Panc1 (cell line): Measurements from ENCODE around the gene RHOG. TPM values are rescaled to one million over a fixed set of nuclear protein-coding genes. Genes with fewer than 3 reads are reported as not detected.
"Not testable (repeated sequence)": the region's sequence is repeated elsewhere in the genome, so short reads cannot be mapped to it uniquely, and the experiment has no call there.

Experiments used
- ATAC-seq: fragments of 200-7000 bp; cut with Tn5 transposase; 2 replicates; pipeline ENCODE4 v1.9.1; 2020; ENCODE audit warnings: mild to moderate bottlenecking, moderate library complexity
- BruUV-seq: library from RNA; stranded (reverse); fragments of 400-500 nt; replicated peaks from 2 replicates; lab custom pipeline; 2021; lab: Mats Ljungman, UMichigan
- CTCF ChIA-PET: fragments of 300-600 bp; sonication (Branson Sonifier 250); formaldehyde crosslinking; loops from one replicate; lab custom pipeline; 2022; ENCODE audit warnings: antibody characterized with exemption; lab: Charles Lee
- POLR2A ChIA-PET: fragments of 300-600 bp; sonication (Branson Sonifier 250); formaldehyde crosslinking; loops from one replicate; lab custom pipeline; 2022; ENCODE audit warnings: antibody characterized with exemption; lab: Charles Lee
- DNase-seq: peaks from one replicate; pipeline ENCODE4 v3.0.0-alpha.2; 2010; ENCODE audit warnings: low read depth, low spot score
- H3K27ac ChIP-seq: 2 replicates; pipeline ENCODE4 v1.5.1; 2011; ENCODE audit warnings: mild to moderate bottlenecking, low read length, inconsistent platforms
- H3K27me3 ChIP-seq: fragments of 200-500 bp; sonication (Bioruptor generic); 2 replicates; pipeline ENCODE4 v1.6.0; 2014; ENCODE audit warnings: low read length, inconsistent platforms; ENCODE audit not compliant: control insufficient read depth, insufficient read depth
- H3K36me3 ChIP-seq: fragments of 200-500 bp; sonication (Bioruptor generic); 2 replicates; pipeline ENCODE4 v1.5.1; 2014; ENCODE audit warnings: inconsistent platforms, mild to moderate bottlenecking, low read length, moderate library complexity; ENCODE audit not compliant: control insufficient read depth, insufficient read depth
- H3K4me1 ChIP-seq: 2 replicates; pipeline ENCODE4 v1.5.1; 2011; ENCODE audit warnings: inconsistent platforms, mild to moderate bottlenecking, low read length, moderate library complexity; ENCODE audit not compliant: control insufficient read depth, insufficient read depth
- H3K4me3 ChIP-seq, 2 experiments: 2 replicates each; pipeline ENCODE4 v1.5.1; 2011 to 2012; ENCODE audit warnings: low read depth in 2 of 2, low read length in 2 of 2, mild to moderate bottlenecking in 2 of 2, inconsistent platforms in 1 of 2, moderate library complexity in 1 of 2
- H3K9me3 ChIP-seq: fragments of 200-500 bp; sonication (Bioruptor generic); 2 replicates; pipeline ENCODE4 v1.5.1; 2014; ENCODE audit warnings: low read depth, mild to moderate bottlenecking, inconsistent platforms, low read length, moderate library complexity; ENCODE audit not compliant: control insufficient read depth, insufficient read depth
- POLR2AphosphoS5 ChIP-seq: IDR thresholded peaks from 2 replicates; pipeline ENCODE4 v1.6.1; 2012; ENCODE audit warnings: mild to moderate bottlenecking, low read depth, low read length, moderate library complexity
- SIN3A ChIP-seq: IDR thresholded peaks from 2 replicates; pipeline ENCODE4 v1.6.1; 2012; ENCODE audit warnings: low read depth, mild to moderate bottlenecking, low read length, moderate library complexity, borderline replicate concordance; ENCODE audit not compliant: insufficient read depth
- TCF7L2 ChIP-seq: IDR thresholded peaks from 2 replicates; pipeline ENCODE4 v1.6.1; 2011; ENCODE audit warnings: mild to moderate bottlenecking, low read depth, low read length, inconsistent platforms
- in situ Hi-C: cut with HindIII; loops from 2 replicates; pipeline ENCODE4 v1.10.0; 2016; ENCODE audit warnings: low sequenced_read_pairs, low pct_unique_long_range_greater_than_20kb
- intact Hi-C: fragments of 100-400 bp; cut with micrococcal nuclease; formaldehyde crosslinking; loops from one replicate; pipeline ENCODE4 v1.10.0; 2022; ENCODE audit not compliant: unreplicated experiment
- total RNA-seq: library from RNA; stranded (reverse); gene quantifications from one replicate; pipeline ENCODE4 v1.2.1, GENCODE V29; 2021; ENCODE audit not compliant: unreplicated experiment
- TF ChIP-seq, protein P1 (sequence below): fragments of 450-650 bp; IDR thresholded peaks from 2 replicates; pipeline ENCODE4 v1.5.1; 2017; ENCODE audit warnings: mild to moderate bottlenecking
- TF ChIP-seq, protein P2 (sequence below), 2 experiments: IDR thresholded peaks; 2 replicates each; pipeline ENCODE4 v1.6.1; 2011 to 2012; ENCODE audit warnings: low read depth in 2 of 2, control low read depth in 1 of 2, low read length in 1 of 2, mild to moderate bottlenecking in 1 of 2, moderate library complexity in 1 of 2; ENCODE audit not compliant: insufficient read depth in 1 of 2

RHOG gene
- total RNA-seq, 1 experiment from 2014 or later: 156 TPM

DNA sequence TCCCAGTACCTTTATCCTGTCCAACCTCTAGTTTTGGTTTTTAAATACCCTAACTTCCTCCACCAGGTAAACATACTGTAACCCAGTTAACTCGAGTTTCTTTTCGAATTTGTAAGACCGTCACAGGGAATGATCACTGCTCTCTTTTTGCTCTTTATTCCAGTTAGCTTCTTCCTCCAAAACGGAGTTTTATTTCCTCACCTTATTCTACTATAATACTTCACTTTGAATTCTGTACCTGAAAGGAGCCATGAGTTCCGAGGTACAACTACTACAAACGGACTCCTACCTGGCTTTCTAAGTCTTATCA is 44.8 kb downstream of the RHOG start:
- H3K4me3 ChIP-seq: peak overlapping the region; percentile 73 to 89
- peaks cover 10% of the 10 kb centered on the region for H3K4me1 ChIP-seq
- DNase-seq: no peak
- ChIA-PET POLR2A (interaction anchor here (0.6 to 1.0 kb wide), 2 partner anchors 15 to 40 kb away, joined by 3 to 27 read pairs; no protein-coding TSS in a partner anchor), CTCF (interaction anchor here (1.4 kb wide), 1 partner anchor 13 kb away, joined by 5 read pairs; no protein-coding TSS in a partner anchor)
- no TSS peak for BruUV-seq
- H3K36me3 ChIP-seq: peaks cover 13% of the 10 kb centered on the region
- intact Hi-C loops (no loop called here), in situ Hi-C loops (no loop called here)
- no peak for ATAC-seq
- no peaks in the 10 kb centered on the region for H3K9me3 ChIP-seq
- H3K27me3 ChIP-seq: no peaks in the 10 kb centered on the region
- 0 out of 2 replicates have a peak, but pooled peaks have one; percentile 14 for TF ChIP-seq POLR2AphosphoS5
- TF ChIP-seq, protein P1, sequence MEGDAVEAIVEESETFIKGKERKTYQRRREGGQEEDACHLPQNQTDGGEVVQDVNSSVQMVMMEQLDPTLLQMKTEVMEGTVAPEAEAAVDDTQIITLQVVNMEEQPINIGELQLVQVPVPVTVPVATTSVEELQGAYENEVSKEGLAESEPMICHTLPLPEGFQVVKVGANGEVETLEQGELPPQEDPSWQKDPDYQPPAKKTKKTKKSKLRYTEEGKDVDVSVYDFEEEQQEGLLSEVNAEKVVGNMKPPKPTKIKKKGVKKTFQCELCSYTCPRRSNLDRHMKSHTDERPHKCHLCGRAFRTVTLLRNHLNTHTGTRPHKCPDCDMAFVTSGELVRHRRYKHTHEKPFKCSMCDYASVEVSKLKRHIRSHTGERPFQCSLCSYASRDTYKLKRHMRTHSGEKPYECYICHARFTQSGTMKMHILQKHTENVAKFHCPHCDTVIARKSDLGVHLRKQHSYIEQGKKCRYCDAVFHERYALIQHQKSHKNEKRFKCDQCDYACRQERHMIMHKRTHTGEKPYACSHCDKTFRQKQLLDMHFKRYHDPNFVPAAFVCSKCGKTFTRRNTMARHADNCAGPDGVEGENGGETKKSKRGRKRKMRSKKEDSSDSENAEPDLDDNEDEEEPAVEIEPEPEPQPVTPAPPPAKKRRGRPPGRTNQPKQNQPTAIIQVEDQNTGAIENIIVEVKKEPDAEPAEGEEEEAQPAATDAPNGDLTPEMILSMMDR: no peak
- H3K27ac ChIP-seq: peak overlapping the region; percentile 95

DNA sequence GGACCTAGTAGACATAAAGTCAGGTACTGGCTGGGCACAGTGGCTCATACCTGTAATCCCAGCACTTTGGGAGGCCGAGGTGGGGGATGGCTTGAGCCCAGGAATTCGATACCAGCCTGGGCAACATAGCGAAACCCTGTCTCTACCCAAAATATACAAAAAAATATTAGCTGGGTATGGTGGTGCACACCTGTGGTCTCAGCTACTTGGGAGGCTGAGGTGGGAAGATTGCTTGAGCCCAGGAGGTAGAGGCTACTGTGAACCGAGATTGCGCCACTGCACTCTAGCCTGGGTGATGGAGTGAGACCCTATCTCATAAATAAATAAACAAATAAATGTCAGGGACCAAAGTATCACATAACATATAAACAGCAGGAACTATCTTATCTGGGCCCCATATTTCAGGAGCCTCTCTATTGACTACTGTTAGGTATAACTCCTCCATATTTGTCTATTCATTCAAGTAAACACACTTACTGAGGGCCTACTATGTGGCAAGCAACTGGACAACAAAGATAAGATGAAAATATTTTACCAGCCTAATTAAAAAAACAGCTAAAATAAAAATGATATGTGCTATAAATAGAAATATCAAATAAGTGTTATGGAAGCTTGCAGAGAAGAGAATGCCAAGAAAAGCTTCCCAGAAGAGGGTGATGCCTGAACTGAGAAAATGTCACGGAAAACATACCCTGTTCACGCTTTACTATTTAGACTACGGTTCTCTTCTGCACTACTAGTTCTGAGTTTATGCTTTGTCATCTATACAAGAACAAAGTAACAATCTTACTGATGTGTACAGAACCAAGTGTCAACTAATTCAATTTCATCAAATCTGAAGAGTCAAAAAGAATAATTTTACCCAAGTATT is 45.4 kb downstream of the RHOG start:
- TF ChIP-seq, protein P1: no peak
- 0 out of 2 replicates have a peak, but pooled peaks have one; percentile 42 for TF ChIP-seq POLR2AphosphoS5
- no peak for TF ChIP-seq TCF7L2
- TF ChIP-seq SIN3A: no peak
- TF ChIP-seq, protein P2, sequence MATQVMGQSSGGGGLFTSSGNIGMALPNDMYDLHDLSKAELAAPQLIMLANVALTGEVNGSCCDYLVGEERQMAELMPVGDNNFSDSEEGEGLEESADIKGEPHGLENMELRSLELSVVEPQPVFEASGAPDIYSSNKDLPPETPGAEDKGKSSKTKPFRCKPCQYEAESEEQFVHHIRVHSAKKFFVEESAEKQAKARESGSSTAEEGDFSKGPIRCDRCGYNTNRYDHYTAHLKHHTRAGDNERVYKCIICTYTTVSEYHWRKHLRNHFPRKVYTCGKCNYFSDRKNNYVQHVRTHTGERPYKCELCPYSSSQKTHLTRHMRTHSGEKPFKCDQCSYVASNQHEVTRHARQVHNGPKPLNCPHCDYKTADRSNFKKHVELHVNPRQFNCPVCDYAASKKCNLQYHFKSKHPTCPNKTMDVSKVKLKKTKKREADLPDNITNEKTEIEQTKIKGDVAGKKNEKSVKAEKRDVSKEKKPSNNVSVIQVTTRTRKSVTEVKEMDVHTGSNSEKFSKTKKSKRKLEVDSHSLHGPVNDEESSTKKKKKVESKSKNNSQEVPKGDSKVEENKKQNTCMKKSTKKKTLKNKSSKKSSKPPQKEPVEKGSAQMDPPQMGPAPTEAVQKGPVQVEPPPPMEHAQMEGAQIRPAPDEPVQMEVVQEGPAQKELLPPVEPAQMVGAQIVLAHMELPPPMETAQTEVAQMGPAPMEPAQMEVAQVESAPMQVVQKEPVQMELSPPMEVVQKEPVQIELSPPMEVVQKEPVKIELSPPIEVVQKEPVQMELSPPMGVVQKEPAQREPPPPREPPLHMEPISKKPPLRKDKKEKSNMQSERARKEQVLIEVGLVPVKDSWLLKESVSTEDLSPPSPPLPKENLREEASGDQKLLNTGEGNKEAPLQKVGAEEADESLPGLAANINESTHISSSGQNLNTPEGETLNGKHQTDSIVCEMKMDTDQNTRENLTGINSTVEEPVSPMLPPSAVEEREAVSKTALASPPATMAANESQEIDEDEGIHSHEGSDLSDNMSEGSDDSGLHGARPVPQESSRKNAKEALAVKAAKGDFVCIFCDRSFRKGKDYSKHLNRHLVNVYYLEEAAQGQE (IDR thresholded peaks at IDR 0.05; ENCODE audit: insufficient read depth in 1 of 2, low read depth in 2 of 2, low read length in 1 of 2): no peak
- no peak for DNase-seq
- Histone ChIP-seq H3K36me3 (peaks cover 15% of the 10 kb centered on the region), H3K4me1 (peaks cover 10% of the 10 kb centered on the region), H3K27me3 (no peaks in the 10 kb centered on the region), H3K4me3 (peak overlapping the region; percentile 73 to 89), H3K27ac (peak overlapping the region; percentile 95), H3K9me3 (no peaks in the 10 kb centered on the region)
- POLR2A ChIA-PET: interaction anchor here (0.6 to 1.2 kb wide), 2 partner anchors 19 to 110 kb away, joined by 3 read pairs; no protein-coding TSS in a partner anchor
- intact Hi-C loops (no loop called here), in situ Hi-C loops (no loop called here)
- ATAC-seq: no peak
- TSS peak; percentile 89 for BruUV-seq
- CTCF ChIA-PET: interaction anchor here (1.4 kb wide), 1 partner anchor 14 kb away, joined by 5 read pairs; no protein-coding TSS in a partner anchor

DNA sequence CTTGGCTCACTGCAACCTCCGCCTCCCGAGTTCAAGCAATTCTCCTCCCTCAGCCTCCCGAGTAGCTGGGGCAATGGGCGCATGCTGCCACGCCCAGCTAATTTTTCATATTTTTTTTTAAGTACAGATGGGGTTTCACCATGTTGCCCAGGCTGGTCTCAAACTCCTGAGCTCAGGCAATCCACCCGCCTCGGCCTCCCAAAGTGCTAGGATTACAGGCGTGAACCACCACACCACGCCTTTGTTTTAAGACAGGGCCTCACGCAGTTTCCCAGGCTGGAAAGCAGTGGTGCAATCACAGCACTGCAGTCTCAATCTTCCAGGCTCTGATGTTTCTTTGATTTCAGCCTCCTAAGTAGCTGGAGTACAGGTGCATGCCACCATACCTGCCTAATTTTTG is 46.4 kb downstream of the RHOG start:
- BruUV-seq, H3K27ac ChIP-seq, ATAC-seq, H3K4me1 ChIP-seq, in situ Hi-C loops, intact Hi-C loops, DNase-seq, H3K27me3 ChIP-seq, H3K9me3 ChIP-seq, H3K4me3 ChIP-seq: not testable (repeated sequence)
- POLR2A ChIA-PET: interaction anchor here (0.6 to 1.2 kb wide), 2 partner anchors 28 to 109 kb away, joined by 3 to 4 read pairs; no protein-coding TSS in a partner anchor
- peaks cover 17% of the 10 kb centered on the region for H3K36me3 ChIP-seq
- CTCF ChIA-PET: interaction anchor here (0.7 kb wide), 1 partner anchor 106 kb away, joined by 3 read pairs; no protein-coding TSS in a partner anchor
